ENCODE results near the gene KIAA1217. TPM values are rescaled to one million over a fixed set of nuclear protein-coding genes. Genes with fewer than 3 reads are reported as not detected.

KIAA1217 gene
- polyA plus RNA-seq, 1 of the 3 experiments (the other 2 are of a cell fraction), result 7.2 TPM

GRCh38 chr10:24376731-24377130 lies 167.8 kb downstream of the KIAA1217 start (continued):
- no peak for TF ChIP-seq CTCF (IDR thresholded peaks at IDR 0.05)
- TF ChIP-seq RFX5 (IDR thresholded peaks at IDR 0.05; ENCODE audit: low read length), result no peak
- TF ChIP-seq TEAD4 (IDR thresholded peaks at IDR 0.05; ENCODE audit: borderline replicate concordance, insufficient read depth), result no peak

- Histone ChIP-seq H3K36me3 (replicated peaks in 1 of 2; ENCODE audit: control insufficient read depth in 1 of 2, insufficient read depth in 2 of 2, low read length in 1 of 2) (no peaks in the 10 kb centered on the region), H3K9me3 (no peaks in the 10 kb centered on the region), H3K27me3 (ENCODE audit: insufficient read depth) (no peaks in the 10 kb centered on the region), H2AFZ (ENCODE audit: low read depth) (no peak overlapping the region), H3K27ac (ENCODE audit: low read depth in 2 of 2, low read length in 1 of 2) (no peak overlapping the region), H3K4me3 (ENCODE audit: low read depth in 2 of 2, low read length in 1 of 2) (no peak overlapping the region), H3K9ac (no peak overlapping the region), H3F3A (replicated peaks; ENCODE audit: insufficient read depth) (no peaks in the 10 kb centered on the region), H3K79me2 (ENCODE audit: insufficient read depth) (no peaks in the 10 kb centered on the region), H4K20me1 (ENCODE audit: insufficient read depth) (no peaks in the 10 kb centered on the region), H3K4me1 (ENCODE audit: control insufficient read depth in 1 of 2, insufficient read depth in 2 of 2, low read depth in 1 of 2, low read length in 1 of 2) (peaks cover 8 to 10% of the 10 kb centered on the region in 2 experiments; a peak in 3 of 4 replicates), H3K9me2 (no peaks in the 10 kb centered on the region), H3K4me2 (no peak overlapping the region)
- POLR2A ChIA-PET, result no interaction called here
- 80% methylated on average over 6 of the region's 6 CpGs for WGBS (ENCODE audit: low lambda C conversion rate)
- no peak for TF ChIP-seq POLR2AphosphoS5 (IDR thresholded peaks at IDR 0.05; ENCODE audit: low read depth, low read length)
- no peak for TF ChIP-seq EP300 (IDR thresholded peaks at IDR 0.05; ENCODE audit: borderline replicate concordance in 1 of 2, low read depth in 1 of 2, low read length in 1 of 2)
- TF ChIP-seq RFX5 (IDR thresholded peaks at IDR 0.05; ENCODE audit: low read length), result no peak
- TF ChIP-seq USF1 (IDR thresholded peaks at IDR 0.05; ENCODE audit: borderline replicate concordance, low read depth), result no peak
- TF ChIP-seq ELF1 (IDR thresholded peaks at IDR 0.05), result no peak
- no peak for TF ChIP-seq MXI1 (IDR thresholded peaks at IDR 0.05; ENCODE audit: low read depth, low read length)
- no peak for TF ChIP-seq PBX3 (IDR thresholded peaks at IDR 0.05)
- no peak for TF ChIP-seq CHD2 (IDR thresholded peaks at IDR 0.05; ENCODE audit: low read length, partially characterized antibody)
- no peak for TF ChIP-seq ZBTB33 (IDR thresholded peaks at IDR 0.05; ENCODE audit: borderline replicate concordance, low read depth)
- TF ChIP-seq GABPA (IDR thresholded peaks at IDR 0.05; ENCODE audit: low read depth), result no peak
- TF ChIP-seq TEAD4 (IDR thresholded peaks at IDR 0.05; ENCODE audit: borderline replicate concordance, insufficient read depth), result no peak
- TF ChIP-seq TAF1 (IDR thresholded peaks at IDR 0.05; ENCODE audit: borderline replicate concordance, low read depth, low read length), result no peak
- TF ChIP-seq USF2 (IDR thresholded peaks at IDR 0.05; ENCODE audit: borderline replicate concordance, low read depth, low read length), result no peak
- no peak for TF ChIP-seq RAD21 (IDR thresholded peaks at IDR 0.05; ENCODE audit: low read length)
- no peak for TF ChIP-seq NRF1 (IDR thresholded peaks at IDR 0.05; ENCODE audit: low read depth, low read length)
- TF ChIP-seq GATA2 (CRISPR knock-in tag; IDR thresholded peaks at IDR 0.05), result no peak
- TF ChIP-seq MAX (IDR thresholded peaks at IDR 0.05; ENCODE audit: low read depth), result no peak
- TF ChIP-seq IRF3 (IDR thresholded peaks at IDR 0.05; ENCODE audit: low read depth, low read length), result no peak
- no peak for TF ChIP-seq FOXM1 (IDR thresholded peaks at IDR 0.05; ENCODE audit: low read depth)
- TF ChIP-seq YY1 (IDR thresholded peaks at IDR 0.05; ENCODE audit: low read depth), result no peak
- CTCF ChIA-PET, result interaction anchor here (1.5 kb wide), 1 partner anchor 104 kb away, joined by 3 read pairs; no protein-coding TSS in a partner anchor
- DNase-seq, result no peak
These were observed 169.4 kb downstream of the KIAA1217 start for GRCh38 chr10:24378126-24378920.
